ENCODE measurements around the gene FKBP11.

Gene FKBP11

GRCh38 chr12:48881686-48882314 lies 43.5 kb downstream of the FKBP11 start:
- Histone ChIP-seq H3K27me3 (ENCODE audit: insufficient read depth, low read length, poor library complexity, severe bottlenecking) (no peaks in the 10 kb centered on the region), H3K36me3 (ENCODE audit: insufficient read depth, low read length) (no peaks in the 10 kb centered on the region), H3F3A (ENCODE audit: low read depth) (no peaks in the 10 kb centered on the region), H3K4me2 (ENCODE audit: low read depth, low read length, poor library complexity, severe bottlenecking) (no peak overlapping the region), H4K20me1 (ENCODE audit: insufficient read depth, low read length, poor library complexity, severe bottlenecking) (no peaks in the 10 kb centered on the region), H3K4me1 (ENCODE audit: insufficient read depth, low read length, poor library complexity, severe bottlenecking) (no peaks in the 10 kb centered on the region), H3K9me3 (ENCODE audit: insufficient read depth, low read depth, low read length) (no peaks in the 10 kb centered on the region), H3K9me2 (replicated peaks; ENCODE audit: low read depth, low read length) (no peaks in the 10 kb centered on the region), H3K79me2 (ENCODE audit: insufficient read depth, low read length) (no peaks in the 10 kb centered on the region), H3K4me3 (ENCODE audit: low read length, poor library complexity, severe bottlenecking) (no peak overlapping the region), H3K9ac (ENCODE audit: low read depth, low read length, poor library complexity, severe bottlenecking) (no peak overlapping the region), H2AFZ (ENCODE audit: low read length) (no peak overlapping the region)
- no peak for TF ChIP-seq EZH2phosphoT487 (IDR thresholded peaks at IDR 0.05; ENCODE audit: borderline replicate concordance)
- TF ChIP-seq, protein P1, sequence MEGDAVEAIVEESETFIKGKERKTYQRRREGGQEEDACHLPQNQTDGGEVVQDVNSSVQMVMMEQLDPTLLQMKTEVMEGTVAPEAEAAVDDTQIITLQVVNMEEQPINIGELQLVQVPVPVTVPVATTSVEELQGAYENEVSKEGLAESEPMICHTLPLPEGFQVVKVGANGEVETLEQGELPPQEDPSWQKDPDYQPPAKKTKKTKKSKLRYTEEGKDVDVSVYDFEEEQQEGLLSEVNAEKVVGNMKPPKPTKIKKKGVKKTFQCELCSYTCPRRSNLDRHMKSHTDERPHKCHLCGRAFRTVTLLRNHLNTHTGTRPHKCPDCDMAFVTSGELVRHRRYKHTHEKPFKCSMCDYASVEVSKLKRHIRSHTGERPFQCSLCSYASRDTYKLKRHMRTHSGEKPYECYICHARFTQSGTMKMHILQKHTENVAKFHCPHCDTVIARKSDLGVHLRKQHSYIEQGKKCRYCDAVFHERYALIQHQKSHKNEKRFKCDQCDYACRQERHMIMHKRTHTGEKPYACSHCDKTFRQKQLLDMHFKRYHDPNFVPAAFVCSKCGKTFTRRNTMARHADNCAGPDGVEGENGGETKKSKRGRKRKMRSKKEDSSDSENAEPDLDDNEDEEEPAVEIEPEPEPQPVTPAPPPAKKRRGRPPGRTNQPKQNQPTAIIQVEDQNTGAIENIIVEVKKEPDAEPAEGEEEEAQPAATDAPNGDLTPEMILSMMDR (conservative IDR thresholded peaks at IDR 0.05; ENCODE audit: low read length) = no peak

- Histone ChIP-seq H2AFZ (ENCODE audit: low read length) (no peak overlapping the region), H3F3A (ENCODE audit: low read depth) (no peaks in the 10 kb centered on the region), H3K4me2 (ENCODE audit: low read depth, low read length, poor library complexity, severe bottlenecking) (no peak overlapping the region), H3K9me2 (replicated peaks; ENCODE audit: low read depth, low read length) (no peaks in the 10 kb centered on the region), H3K27me3 (ENCODE audit: insufficient read depth, low read length, poor library complexity, severe bottlenecking) (no peaks in the 10 kb centered on the region), H3K4me3 (ENCODE audit: low read length, poor library complexity, severe bottlenecking) (no peak overlapping the region), H3K36me3 (ENCODE audit: insufficient read depth, low read length) (no peaks in the 10 kb centered on the region), H3K79me2 (ENCODE audit: insufficient read depth, low read length) (no peaks in the 10 kb centered on the region), H3K9me3 (ENCODE audit: insufficient read depth, low read depth, low read length) (no peaks in the 10 kb centered on the region), H4K20me1 (ENCODE audit: insufficient read depth, low read length, poor library complexity, severe bottlenecking) (no peaks in the 10 kb centered on the region), H3K9ac (ENCODE audit: low read depth, low read length, poor library complexity, severe bottlenecking) (no peak overlapping the region), H3K4me1 (ENCODE audit: insufficient read depth, low read length, poor library complexity, severe bottlenecking) (no peaks in the 10 kb centered on the region)
- TF ChIP-seq, protein P1 (conservative IDR thresholded peaks at IDR 0.05; ENCODE audit: low read length) = no peak
- no peak for TF ChIP-seq EZH2phosphoT487 (IDR thresholded peaks at IDR 0.05; ENCODE audit: borderline replicate concordance)
Observed at GRCh38 chr12:48880647-48881046, 44.6 kb downstream of the FKBP11 start.

GRCh38 chr12:48878548-48878947 lies 46.7 kb downstream of the FKBP11 start:
- H3K4me1 ChIP-seq (ENCODE audit: insufficient read depth, low read length, poor library complexity, severe bottlenecking) = no peaks in the 10 kb centered on the region
- no peak overlapping the region for H3K4me3 ChIP-seq (ENCODE audit: low read length, poor library complexity, severe bottlenecking)
- H3K79me2 ChIP-seq (ENCODE audit: insufficient read depth, low read length) = no peaks in the 10 kb centered on the region
- H3K36me3 ChIP-seq (ENCODE audit: insufficient read depth, low read length) = no peaks in the 10 kb centered on the region
- no peaks in the 10 kb centered on the region for H3K27me3 ChIP-seq (ENCODE audit: insufficient read depth, low read length, poor library complexity, severe bottlenecking)
- H2AFZ ChIP-seq (ENCODE audit: low read length) = no peak overlapping the region
- H3K9ac ChIP-seq (ENCODE audit: low read depth, low read length, poor library complexity, severe bottlenecking) = no peak overlapping the region
- no peaks in the 10 kb centered on the region for H3K9me3 ChIP-seq (ENCODE audit: insufficient read depth, low read depth, low read length)
- H4K20me1 ChIP-seq (ENCODE audit: insufficient read depth, low read length, poor library complexity, severe bottlenecking) = no peaks in the 10 kb centered on the region
- H3K9me2 ChIP-seq (replicated peaks; ENCODE audit: low read depth, low read length) = no peaks in the 10 kb centered on the region
- no peak overlapping the region for H3K4me2 ChIP-seq (ENCODE audit: low read depth, low read length, poor library complexity, severe bottlenecking)
- no peaks in the 10 kb centered on the region for H3F3A ChIP-seq (ENCODE audit: low read depth)
- no peak for TF ChIP-seq EZH2phosphoT487 (IDR thresholded peaks at IDR 0.05; ENCODE audit: borderline replicate concordance)
- TF ChIP-seq, protein P1 (conservative IDR thresholded peaks at IDR 0.05; ENCODE audit: low read length) = no peak

Data from Loucy (cell line).